Middle frontal gyrus (tissue), 1 donor: ENCODE data around the gene CRMP1.

ENCODE experiments used
- DNase-seq: peaks from one replicate; pipeline ENCODE4 v3.0.0-alpha.2; 2015; ENCODE audit warnings: low spot score; ENCODE audit errors: extremely low spot score

The CRMP1 gene

DNA sequence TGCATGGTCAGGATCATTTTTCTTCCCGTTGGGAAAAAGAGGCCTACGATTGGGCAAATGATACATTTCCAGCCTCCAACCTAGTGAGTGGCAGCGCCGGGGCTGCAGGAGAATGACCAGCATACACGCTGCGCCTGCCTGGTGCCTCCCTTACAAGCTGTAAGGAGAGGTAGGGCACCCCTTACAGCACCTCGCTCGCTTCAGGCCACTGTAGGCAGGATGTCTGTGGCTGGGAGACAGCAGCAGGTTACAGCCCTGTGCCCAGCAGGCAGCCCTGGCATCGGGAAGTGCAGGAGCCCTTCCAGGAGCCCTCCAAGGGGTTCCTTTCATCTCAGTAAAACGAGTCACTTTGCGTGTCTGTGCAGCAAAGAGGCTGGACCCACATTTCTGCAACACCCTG lies 93.5 kb downstream of the CRMP1 start:
- no peak for DNase-seq

GRCh38 chr4:5798946-5799345 lies 93.9 kb downstream of the CRMP1 start:
- no peak for DNase-seq

DNA sequence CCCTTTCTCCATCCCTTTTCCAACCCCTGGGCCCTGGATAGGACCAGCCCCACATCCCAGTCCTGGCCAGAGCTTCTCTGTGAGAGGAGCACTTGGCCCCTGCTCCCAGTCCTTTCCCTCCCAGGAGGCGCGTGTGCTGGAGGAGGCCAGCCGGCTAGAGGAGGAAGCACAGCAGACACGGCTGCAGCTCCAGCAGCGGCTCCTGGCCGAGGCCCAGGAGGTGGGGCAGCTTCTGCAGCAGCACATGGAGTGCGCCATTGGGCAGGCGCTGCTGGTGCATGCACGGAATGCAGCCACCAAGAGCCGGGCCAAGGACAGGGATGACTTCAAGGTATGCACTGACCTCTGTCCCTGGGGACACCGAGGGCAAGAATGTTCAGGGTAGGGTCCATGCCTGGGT lies 94.4 kb downstream of the CRMP1 start:
- DNase-seq: no peak

- no peak for DNase-seq
Observed at GRCh38 chr4:5797866-5798265, 95.0 kb downstream of the CRMP1 start.

DNA sequence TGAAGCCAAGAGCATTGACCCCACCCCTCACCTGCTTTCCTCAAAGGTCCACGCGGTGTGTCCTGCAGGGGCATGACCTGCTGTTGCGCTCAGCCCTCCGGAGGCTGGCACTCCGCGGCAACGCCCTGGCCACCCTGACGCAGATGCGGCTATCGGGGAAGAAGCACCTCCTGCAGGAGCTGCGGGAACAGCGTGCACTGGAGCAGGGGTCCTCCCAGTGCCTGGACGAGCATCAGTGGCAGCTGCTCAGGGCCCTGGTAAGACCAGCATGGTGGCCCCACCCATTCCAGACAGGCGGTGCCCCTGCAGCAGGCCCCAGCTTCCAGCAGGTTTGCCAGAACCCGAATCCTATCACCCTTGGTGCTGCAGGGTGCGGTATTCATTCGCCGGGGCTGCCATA lies 95.9 kb downstream of the CRMP1 start:
- no peak for DNase-seq

- DNase-seq: no peak
Observed at GRCh38 chr4:5795580-5795979, 97.3 kb downstream of the CRMP1 start.

DNA sequence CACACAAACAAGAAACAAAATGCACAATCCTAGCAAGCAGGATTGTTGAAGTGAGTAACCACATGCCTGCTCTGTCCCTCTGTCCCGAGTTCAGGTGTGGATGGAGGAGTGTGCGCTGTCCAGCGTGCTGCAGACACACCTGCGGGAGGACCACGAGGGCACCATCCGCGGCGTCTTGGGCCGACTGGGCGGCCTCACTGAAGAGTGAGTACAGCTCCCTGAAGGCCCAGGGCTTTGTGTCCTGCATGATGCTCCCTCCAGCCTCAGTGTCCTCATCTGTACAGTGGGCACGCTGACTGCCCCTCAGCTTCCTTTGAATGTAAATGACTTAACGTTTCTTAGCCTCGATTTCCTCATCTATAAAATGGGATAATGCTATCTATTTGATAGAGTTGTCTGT lies 99.4 kb downstream of the CRMP1 start:
- DNase-seq: no peak

DNA sequence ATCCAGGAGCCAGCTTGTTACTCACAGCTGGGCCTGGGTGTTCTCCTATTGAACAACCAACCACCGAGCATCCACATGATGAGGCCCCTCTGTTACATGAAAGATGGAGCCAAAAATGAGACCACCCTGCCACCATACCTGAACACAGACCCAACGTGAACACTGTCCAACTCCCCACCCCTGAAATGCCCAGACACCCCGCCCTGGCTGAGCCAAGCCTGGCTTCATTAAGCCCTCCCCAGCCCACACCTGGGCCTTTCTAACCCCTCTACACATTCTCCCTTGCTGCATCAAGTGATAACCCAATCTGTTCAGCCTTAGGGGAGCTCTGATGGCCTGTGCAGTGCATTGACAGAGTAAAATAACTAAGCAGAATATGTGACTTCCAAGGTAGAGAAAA lies 101.2 kb downstream of the CRMP1 start:
- DNase-seq: no peak

DNA sequence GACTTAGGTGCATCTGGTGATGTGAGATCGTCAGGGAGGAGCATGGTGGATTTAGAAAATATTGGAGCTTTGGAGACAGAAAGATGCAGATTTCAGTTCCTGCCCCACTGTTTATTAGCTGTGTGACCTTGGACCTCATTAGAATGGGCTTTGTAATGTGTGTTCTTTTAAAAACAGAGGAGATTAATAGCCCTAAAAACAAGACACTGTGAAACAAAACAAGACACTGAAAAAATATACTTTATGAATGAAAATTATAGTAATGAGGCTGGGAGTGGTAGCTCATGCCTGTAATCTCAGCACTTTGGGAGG lies 102.4 kb downstream of the CRMP1 start:
- DNase-seq: no peak

GRCh38 chr4:5789141-5789540 lies 103.7 kb downstream of the CRMP1 start:
- DNase-seq: no peak

- DNase-seq: no peak
Observed at GRCh38 chr4:5788144-5788543, 104.7 kb downstream of the CRMP1 start.

- DNase-seq: no peak
Observed at GRCh38 chr4:5787311-5787710, 105.6 kb downstream of the CRMP1 start.

DNA sequence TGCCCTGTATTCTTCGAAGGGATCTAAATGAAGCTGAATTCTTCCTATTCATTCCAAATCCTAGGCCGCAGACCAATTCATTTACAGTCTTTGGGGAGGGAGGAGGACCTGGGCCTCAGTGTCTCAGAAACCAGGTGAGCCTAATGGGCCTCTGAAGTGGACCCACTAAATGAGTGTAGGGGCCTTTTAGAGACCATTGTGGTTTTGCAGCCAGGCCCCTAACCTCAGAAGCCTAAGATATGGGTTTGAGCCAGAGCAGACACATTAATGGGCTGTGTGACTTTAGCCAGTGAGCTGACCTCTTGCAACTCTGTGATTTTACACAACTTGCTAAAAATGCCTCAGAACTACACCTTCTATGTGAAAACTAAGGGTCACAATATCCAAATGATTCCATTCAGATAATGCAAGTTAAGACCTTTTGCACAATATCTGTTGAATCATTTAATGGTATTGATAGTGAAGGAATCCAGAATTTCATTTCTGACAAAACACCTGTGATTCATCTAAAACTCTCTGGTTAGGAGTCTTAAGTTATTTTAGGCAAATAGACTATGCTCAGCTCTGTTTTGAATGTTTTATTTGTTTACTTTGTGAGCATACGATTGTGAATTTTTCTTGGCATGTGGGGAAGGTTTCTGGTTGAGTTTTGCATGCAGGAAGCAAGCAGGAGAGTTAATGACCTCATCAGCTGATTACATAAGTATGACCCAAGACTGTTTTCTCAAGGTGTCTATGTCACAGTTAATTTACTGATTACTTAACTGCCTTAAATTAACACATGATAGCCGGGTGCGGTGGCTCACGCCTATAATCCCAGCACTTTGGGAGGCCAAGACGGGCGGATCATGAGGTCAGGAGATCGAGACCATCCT lies 106.8 kb downstream of the CRMP1 start:
- no peak for DNase-seq

GRCh38 chr4:5784960-5785611 lies 107.8 kb downstream of the CRMP1 start:
- no peak for DNase-seq

DNA sequence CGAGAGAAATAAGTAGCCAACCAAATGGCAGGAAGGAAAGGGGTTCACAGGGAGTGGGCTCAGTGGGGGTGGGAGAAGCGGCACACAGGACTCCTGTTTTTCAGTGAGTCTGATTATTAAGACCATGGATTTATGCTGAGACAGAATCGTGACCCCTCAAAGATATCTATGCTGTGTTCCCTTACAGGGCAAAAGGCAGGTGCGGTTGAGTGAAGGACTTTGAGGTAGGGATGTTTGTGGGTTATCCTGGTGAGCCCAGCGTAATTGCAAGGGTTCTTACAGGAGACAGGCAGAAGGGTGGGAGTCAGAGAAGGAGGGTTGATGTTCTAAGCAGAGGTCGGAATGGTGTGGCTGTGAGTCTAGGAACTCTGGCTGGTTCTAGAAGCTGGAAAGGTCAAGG lies 108.9 kb downstream of the CRMP1 start:
- DNase-seq: no peak

GRCh38 chr4:5783486-5783885 lies 109.4 kb downstream of the CRMP1 start:
- DNase-seq: no peak

DNA sequence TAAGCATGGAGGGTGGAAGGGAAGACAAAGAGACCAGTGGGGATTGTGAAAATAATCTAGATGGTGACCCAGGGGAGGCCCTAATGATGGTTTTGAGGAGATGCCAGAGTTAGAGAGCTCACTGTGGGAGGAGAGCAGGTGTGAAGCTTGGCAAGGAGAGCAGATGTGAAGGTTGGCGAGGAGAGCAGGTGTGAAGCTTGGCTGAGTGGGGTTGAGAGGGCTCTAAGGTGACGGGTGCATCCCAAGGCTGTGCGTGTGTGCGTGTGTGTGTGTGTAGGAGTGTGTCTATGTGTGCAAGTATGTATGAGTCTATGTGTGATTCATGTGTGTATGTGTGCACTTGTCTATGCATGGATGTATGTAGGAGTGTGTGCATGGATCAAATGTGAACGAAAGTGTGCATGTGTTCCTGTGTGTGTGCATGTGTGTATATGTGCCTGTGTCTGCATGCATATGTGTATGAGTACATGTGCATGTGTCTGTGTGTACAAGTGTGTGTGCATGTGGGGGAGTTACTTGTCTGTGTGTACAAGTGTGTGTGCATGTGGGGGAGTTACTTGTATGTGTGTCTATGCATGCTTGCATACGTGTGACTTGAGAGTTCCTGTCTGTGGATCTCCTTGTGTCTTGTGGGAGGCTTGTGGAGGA lies 109.9 kb downstream of the CRMP1 start:
- no peak for DNase-seq

GRCh38 chr4:5781691-5782090 lies 111.2 kb downstream of the CRMP1 start:
- no peak for DNase-seq

GRCh38 chr4:5780831-5781480 lies 111.9 kb downstream of the CRMP1 start:
- no peak for DNase-seq

DNA sequence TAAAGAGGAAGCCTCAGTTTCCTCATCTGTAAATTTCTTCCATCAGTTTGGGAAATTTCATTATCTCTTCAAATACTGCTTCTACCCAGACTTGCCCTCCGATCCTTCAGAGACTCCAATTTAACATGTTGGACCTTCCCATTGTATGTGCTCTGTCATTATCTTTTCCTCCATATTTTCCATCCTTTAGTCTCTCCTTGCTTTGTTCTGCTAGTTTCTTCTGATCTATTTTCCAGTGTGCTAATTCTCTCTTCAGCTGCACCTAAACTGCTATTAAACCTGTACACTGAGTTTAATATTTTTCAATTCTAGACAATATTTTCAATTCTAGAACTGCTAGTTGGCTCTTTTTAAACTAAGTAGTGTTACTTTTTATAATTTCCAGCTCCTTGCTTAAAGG lies 116.4 kb downstream of the CRMP1 start:
- no peak for DNase-seq

GRCh38 chr4:5774416-5775036 lies 118.4 kb downstream of the CRMP1 start:
- DNase-seq: no peak

DNA sequence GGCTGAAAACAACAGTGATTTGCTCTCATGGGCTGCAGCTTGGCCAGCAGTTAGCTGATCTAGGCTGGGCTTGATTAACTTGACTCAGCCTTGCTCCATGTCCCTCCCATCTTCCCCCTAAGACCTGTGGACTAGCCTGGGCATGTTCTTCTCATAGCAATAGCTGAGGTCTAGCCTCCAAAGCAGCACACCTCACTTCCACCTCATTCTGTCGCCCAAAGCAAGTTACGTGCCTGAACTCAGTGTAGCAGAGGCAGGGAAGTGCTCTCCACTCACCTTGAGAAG lies 119.7 kb downstream of the CRMP1 start:
- DNase-seq: no peak
